Stimulated activated CD4-positive, alpha-beta T cell treated with anti-CD3 and anti-CD28 coated beads, Interleukin-15, amount 100 ng/mL, for 1 hour (primary cell): ENCODE results near the gene THBS2.
"Not testable (repeated sequence)": the region's sequence is repeated elsewhere in the genome, so short reads cannot be mapped to it uniquely, and the experiment has no call there.

Experiments
- DNase-seq, 2 donors: peaks; one replicate each; pipeline ENCODE4 v3.0.0-alpha.2; 2020; ENCODE audit warnings: low read depth in 1 of 2, low spot score in 1 of 2

The THBS2 gene

DNA sequence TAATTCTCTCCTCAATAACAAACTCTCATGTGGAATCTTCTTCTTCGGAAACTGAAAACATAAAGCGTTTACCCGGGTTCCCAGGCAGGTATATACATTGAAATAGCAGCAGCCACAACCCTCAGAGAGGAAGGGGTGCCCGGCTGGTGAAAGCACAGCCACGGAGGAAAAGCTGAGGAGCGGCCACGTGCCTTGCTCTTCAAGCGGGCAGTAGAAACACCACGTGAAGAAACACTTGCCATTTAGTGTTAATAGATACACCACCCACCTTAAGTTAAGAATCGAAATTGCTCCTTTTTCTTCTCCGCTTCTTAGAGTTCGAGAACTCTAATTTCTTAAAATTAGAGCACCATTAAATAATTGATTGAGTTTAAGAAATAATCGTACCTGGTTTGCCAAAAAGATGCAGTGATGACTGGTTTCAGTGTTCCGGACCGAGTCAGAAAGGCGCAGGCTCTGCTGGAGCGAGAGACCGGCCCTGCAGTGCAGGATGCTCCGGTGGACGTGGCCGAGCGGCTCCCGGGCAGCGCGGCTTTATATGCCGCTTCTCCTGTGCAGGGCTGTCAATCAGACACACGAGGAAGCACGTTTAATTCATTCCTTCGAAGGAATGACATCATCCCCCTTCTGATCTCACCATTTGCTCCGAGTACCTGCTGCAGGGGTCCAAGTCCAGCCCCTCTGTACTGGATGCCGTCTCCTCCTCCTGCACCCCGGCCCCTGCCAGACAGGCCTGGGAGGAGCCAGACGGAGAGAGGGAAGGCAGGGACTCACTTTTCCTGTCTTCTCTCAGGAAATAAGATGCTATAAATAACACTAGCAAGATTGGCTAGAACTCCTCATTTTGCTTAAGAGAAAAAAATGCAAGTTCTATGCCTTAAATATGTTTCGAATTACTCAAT lies at the start of gene THBS2:
Gene THBS2, minus strand, starts transcription at position 510 of the 902 bp plus-strand sequence. CDS start 3,062 bp downstream, outside the sequence.
- no peak for DNase-seq

DNA sequence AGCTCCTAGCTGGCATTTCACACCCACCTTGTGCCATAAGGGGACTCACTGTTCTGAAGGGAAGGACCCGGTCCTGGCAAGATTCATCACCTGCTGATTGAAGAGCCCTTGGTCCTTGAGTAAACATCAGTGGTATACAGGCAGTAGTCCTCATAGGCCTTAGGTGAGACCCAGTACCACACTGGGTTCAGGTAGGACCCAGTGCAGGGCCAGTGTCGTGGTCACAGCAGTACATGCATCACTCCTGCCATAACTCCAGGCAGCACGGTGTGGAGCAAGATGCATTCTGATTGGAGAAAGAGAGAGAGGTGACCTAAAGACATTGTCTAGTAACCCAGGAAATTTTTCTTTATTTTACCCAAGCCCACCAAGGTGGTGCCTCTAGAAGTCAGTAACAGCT lies 49.1 kb upstream of the THBS2 start:
- DNase-seq = no peak

DNA sequence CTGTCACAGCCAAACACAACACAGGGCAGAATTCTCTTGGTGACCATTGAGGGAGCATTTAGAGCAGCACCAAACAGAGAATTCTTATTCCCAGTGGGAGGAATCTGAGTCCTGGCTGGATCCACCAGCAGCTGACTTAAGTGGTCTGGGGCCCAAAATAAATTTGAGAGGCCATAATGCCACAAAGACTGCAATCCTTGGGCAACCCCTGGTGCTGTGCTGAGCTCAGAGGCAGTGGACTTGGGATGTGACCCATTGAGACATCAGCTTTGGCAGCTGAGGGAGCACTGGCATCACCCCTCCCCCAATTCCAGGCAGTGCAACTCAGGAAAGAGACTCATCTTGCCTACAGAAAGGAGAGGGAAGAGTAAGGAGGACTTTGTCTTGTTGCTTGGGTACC lies 48.6 kb upstream of the THBS2 start:
- no peak for DNase-seq

DNA sequence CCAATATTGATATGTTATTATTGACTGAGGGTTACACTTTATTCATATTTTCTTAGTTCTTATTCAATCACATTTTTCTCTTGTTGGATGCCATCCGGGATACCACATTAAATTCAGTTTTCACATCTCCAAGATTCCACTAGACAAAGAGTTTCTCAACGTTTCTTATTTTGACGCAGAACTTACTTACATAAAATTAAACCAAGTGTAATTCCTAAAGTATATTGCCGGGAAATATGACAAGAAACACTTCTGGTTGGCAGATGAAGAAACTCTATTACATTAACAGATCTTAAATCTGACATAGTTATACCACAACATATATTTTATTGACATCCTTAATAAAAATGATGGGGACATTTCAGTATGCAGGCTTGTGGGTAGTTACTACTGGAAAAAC lies 47.3 kb upstream of the THBS2 start:
- DNase-seq = no peak

DNA sequence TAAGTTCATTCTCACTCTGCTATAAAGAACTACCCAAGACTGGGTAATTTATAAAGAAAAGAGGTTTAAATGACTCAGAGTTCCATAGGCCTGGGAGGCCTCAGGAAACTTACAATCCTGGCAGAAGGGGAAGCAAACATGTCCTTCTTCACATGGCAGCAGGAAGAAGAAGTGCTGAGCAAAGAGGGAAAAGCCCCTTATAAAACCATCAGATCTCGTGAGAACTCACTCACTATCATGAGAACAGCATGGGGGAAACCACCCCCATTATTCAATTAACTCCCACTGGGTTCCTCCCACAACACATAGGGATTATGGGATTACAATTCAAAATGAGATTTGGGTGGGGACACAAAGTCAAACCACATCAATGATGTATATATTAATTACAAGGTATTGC lies 45.0 kb upstream of the THBS2 start:
- DNase-seq = not testable (repeated sequence)

DNA sequence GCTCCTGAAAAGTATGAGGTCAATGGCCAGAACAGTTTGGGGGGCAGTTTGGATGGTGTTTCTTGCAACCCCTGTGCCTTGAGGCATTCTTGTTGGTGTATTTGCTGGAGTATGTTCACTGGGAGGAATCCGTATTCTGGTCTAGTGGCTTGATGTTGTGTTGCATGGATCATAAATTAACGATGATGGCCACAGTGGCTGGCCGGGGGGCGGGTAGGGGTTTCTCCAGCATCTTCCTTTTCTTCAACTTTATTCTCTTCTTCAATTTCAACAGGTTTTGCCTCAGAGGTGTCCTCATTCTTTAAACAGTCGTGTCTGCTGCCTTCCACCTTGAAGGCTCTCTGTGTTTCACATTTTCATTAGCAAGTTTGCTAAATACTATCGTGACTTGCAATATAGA lies 43.0 kb upstream of the THBS2 start:
- DNase-seq = no peak

DNA sequence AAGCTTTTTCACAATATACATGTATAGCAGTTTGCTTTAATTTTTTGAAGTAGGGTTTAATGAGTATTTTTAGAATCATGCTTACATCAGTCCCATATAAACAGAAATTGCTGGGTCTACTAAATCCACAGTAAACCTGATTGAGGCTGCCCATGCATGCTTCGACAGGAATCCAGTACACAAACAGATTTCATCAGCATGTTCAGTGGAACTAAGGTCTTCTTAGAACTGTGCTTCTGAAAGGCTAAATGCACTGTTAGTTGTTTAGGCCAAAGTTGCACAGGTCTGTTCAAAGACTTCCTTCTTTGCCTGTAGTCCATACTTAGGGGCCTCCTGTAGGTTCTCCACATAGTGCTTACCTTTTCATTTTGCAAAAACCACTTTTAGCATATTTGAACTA lies 42.5 kb upstream of the THBS2 start:
- no peak for DNase-seq

DNA sequence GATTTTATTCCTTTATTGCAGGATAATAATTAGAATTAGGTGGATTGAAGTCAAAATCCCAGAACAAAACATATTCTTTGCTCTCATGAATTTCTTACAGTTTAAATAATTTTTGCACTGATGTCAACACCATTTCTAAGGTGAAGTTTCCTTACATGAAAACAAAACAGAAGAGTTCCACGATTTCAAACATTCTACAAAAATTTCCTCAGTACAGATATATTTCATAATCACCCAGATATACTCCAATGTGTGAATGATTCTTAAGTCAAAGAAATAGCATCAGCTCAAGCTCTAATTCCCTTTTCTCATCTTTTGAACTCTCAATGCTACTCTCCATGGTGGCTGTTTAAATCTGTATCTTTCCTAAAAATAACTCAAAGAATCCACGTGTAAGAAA lies 39.5 kb upstream of the THBS2 start:
- DNase-seq = no peak

DNA sequence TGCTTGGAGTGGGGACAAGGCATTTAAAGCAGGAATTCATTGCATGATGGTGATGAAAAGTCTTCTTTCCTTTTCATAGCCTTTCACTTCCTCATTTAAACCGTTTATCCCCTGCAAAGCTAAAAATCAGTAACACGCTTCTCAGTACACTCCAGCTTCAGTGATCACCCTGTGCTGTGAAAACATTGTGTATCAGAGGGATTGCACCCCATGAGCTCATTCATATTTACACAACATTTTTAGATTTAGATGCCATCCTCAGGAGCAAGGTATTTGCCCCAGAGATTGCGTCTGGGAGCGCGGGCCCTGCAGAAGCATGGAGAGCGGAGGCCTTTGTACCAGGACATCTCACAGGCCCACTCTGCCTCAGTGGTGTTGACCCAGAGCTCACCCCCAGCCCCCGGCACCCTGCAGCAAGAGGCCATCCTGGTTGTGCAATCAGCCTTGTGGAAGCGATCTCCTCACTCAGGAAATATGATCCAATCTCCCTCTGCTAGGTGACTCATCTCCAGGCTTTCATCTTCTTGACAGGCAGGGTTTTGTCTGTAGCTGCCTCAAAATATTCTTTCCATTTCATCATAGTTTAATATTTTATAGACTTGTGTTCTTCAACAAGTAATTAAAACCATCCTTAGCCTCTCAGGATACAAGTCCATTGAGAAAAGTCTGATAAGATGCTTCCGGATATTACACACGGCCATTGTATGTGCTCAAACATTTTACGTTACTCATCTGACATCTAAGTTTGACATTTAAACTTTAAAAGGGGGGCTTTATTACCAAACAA lies 38.9 kb upstream of the THBS2 start:
- no peak for DNase-seq

DNA sequence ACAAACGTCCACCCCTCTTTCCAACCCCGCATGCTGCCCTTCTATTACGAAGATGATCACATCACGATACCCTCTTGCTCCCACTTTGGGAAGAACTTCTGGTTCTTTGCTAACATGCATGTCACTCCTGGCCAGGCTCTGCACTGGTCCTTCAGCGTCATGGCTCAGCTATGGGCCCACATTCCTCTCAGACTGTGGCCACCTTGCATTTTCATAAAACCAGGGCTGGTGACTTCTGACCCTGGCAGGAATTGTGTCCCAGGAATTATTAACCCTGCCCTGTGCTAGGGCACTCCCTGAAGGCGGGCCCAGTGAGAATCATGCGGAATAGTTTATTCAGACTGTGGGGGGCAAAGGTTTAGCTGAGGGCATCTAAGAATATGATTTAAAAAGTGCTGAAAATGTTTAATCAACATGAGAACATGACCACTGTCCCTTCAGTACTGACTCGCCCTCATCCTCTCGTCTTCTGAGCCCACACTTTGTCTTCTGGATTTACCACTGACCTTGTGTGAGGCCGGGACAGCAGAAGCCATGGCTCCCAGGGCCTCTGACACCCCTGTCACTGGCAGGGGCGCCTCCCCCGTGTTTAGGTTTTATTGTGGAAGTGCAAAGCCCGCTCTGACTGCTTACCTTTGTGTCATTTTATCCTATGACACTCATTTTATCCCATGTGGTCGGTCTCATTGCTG lies 38.1 kb upstream of the THBS2 start:
- no peak for DNase-seq

DNA sequence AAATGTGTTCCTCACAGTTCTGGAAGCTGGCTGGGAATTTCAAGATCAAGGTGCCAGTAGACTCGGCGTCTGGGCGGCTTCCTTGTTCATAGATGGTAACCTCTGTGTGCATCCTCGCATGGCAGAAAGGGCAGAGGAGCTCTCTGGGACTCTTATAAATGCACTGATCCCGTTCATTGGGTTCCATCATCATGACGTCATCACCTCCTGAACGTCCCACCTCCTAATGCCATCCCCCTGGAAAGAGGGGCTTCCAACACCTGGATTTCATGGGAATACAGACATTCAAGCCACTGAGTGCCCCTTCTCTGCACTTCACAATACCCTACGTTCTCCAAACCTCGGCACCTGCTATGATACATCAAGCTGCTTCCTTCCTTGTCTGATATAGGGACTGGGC lies 37.5 kb upstream of the THBS2 start:
- no peak for DNase-seq

DNA sequence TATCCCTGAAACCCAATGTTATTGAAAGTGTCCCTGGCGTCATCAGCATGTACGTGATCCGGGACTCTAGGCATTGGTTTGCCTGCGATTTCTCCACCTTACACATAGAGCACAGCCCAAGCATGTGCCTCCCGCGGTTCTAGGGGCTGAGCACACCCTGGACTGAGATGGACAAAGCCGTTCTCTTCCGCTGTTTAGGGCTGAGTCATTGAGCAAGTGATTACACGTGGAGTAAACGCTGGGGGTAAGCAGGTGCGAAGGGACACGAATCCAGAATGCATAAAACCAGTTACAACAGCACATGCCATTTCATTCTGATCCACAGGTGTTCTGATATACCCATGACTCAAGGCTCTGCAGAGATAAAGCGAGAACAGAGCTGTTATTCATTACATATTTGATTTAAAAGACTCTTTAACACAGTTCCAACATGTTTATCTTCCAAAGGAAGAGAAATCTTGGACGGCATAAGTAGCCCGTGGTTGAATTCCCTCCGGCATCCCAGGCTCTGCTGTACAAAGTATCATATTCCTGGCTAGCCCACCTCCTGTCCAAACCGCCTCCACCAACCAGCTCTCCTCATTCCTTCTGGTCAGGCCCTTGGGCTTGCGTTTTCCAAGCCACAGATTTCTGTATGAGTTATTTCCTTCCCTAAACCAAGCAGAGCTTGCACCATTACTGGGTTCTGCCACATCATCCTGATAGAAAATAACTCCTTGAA lies 36.1 kb upstream of the THBS2 start:
- DNase-seq = no peak

DNA sequence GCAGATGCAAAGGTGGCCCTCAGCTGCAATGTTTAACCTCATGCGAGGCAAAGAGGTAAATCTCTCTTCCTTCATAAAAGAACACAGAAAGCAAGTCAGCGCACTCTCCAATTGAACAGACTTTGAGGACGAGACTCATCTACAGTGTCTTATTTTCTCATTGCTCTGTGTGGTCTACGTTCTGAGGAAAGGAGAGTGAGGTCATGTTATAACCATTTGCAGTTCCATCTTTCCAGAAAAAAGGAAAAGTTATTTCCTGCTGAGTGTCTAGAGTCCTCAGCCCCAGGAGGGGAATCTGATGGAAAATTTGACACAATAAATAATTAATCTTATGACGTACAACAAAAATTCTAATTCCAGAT lies 35.6 kb upstream of the THBS2 start:
- no peak for DNase-seq

DNA sequence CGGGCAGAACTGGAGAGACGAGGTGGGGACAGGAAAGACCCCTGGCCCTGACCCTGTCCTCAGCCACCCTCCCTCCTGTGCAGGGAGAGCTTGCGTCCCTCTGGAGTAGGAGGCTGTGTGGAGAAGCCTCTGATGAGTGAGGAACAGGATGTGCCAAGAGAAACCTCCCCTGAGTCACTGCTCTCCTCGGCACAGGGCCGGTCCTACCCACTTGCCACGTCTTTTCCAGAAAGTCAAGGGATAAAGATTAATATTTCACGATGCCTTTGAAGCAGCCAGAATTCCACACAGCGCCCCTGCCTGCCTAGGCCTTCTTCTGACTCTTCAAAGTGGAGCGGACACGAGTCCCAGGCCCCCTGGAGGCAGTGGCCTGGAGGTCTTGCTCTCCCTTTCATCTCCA lies 34.9 kb upstream of the THBS2 start:
- DNase-seq = no peak

DNA sequence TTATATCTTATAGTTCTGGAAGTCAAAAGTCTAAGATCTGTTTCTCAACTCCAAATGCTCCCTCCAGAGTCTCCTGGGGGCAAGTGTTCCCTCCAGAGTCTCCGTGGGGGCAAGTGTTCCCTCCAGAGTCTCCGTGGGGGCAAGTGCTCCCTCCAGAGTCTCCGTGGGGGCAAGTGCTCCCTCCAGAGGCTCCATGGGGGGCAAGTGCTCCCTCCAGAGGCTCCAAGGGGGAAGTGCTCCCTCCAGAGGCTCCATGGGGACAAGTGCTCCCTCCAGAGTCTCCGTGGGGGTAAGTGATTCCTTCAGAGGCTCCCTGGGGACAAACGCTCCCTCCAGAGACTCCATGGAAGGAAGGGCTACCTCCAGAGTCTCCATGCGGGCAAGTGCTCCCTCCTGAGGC lies 34.0 kb upstream of the THBS2 start:
- no peak for DNase-seq

DNA sequence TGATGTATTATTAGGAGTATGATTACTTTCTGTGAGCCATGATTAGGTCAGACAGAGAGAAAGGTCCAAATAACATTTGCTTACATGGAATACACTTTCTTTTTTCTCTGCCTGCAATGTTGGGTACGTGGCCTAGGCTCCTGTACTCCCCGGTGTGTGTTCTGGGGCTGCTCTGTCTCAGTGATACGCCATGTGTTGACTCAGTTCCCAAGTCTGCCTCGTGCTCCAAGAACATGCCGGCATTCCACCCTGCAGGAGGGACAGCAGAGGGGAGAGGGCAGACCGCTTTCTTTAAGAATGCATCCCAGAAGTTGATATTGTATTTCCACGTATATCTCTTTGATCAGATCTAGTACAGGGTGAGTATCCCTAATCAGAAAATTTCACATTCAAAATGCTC lies 33.3 kb upstream of the THBS2 start:
- DNase-seq = no peak

DNA sequence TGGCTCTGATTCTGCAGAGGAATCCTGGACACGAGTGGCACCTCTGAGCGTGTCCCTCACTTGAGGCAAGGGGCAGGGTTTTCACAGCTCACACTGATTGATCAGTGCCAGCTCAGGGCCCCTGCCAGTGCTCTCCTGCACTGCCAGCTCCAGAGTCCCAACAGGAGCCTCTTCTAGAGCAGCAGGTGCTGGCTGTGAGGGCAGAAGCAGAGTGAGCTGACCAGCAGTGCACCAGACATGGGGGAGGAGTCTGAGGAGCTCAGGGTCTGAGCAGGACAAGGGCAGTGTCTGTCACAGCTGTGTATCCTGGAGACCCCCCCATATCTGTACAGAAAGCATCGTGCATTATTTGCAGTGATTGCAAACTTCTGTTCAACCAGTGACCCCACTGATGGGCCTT lies 31.5 kb upstream of the THBS2 start:
- DNase-seq = no peak

DNA sequence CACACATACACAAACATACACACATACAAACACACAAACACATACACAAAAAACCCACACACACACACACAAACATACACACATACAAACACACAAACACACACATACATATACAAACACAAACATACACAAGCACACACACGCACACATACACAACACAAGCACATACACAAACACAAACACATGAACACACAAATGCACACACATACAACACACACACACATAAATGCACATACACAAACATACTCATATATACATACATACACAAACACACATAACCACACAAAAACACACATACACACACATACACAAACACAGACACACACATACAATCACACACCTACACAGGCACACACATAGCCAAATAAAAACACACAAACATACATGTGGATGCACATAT lies 30.3 kb upstream of the THBS2 start:
- DNase-seq = no peak

DNA sequence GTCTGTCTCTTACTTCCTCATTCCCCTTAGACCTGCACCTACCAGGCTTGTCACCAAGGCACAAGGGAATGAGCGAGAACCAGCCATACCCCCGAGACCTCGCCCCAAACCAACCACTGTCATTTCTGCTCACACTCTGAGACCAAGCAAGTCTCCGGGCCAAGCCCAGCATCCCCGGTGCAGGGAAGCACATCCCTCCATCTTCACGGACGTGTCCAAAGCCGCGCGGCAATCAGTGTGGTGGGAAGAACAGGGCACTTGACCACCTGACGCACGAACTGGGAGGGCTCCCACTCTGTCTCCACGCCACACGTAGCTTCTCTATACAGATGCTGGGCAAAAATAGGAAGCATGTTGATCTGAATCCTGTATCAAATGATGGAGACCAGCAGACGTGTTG lies 28.4 kb upstream of the THBS2 start:
- DNase-seq = no peak

DNA sequence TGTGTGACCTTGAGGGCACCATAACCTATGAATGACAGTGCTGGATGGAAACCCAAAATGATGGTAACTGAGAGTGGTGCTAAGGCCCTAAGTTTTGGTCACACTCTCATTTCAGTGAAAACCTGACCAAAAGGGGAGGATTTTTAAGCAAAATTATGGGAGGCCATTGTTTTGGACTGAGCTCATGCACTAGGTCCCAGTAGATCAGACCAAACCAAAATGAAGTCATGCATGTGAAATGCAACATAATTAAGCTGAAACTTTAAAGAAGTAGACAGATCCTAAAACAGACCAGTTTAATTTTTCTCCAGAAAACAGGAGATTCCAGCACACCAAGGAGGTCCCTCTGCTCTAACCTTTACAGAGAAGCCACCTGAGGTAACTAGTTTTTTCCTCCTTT lies 24.0 kb upstream of the THBS2 start:
- no peak for DNase-seq

DNA sequence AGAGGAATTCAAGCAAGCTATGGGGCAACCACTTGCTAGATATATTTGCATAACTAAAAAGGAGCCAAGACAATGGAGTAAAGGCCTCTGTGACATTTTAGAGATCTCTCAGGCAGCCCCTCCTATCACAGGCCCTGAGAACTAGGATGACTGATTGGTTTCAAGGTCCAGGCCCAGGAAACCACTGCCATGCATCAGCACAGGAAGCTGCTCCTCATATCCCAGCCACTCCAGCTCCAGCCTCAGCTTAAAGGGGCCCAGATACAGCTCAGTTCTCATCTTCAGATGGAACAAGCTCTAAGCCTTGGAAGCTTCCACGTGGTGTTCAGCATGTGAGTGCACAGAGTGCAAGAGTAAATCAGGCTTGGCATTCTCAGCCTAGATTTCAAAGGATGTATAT lies 21.1 kb upstream of the THBS2 start:
- no peak for DNase-seq
